Transverse colon (tissue), 4 donors: ENCODE data around the gene ARPIN.

Experiments used
- POLR2A ChIP-seq: fragments of 450-650 bp; IDR thresholded peaks from one replicate; pipeline ENCODE4 v1.6.1; 2016; ENCODE audit warnings: antibody characterized with exemption, mild to moderate bottlenecking, moderate library complexity
- POLR2AphosphoS5 ChIP-seq, 3 donors: sonication (generic); formaldehyde crosslinking; IDR thresholded peaks; one replicate each; pipeline ENCODE4 v1.6.1; 2016; ENCODE audit warnings: antibody characterized with exemption in 3 of 3
- TF ChIP-seq, protein P1 (sequence below), 5 experiments: fragments of 200-600 bp in 3 of 5; fragments of 450-650 bp in 2 of 5; sonication (generic) in 3 of 5; IDR thresholded peaks; 1 replicate in 2 of 5; 2 replicates in 3 of 5; pipeline ENCODE4 v1.5.1; 2016 to 2017; ENCODE audit warnings: antibody characterized with exemption in 5 of 5, inconsistent platforms in 3 of 5, mild to moderate bottlenecking in 2 of 5, moderate library complexity in 1 of 5

DNA sequence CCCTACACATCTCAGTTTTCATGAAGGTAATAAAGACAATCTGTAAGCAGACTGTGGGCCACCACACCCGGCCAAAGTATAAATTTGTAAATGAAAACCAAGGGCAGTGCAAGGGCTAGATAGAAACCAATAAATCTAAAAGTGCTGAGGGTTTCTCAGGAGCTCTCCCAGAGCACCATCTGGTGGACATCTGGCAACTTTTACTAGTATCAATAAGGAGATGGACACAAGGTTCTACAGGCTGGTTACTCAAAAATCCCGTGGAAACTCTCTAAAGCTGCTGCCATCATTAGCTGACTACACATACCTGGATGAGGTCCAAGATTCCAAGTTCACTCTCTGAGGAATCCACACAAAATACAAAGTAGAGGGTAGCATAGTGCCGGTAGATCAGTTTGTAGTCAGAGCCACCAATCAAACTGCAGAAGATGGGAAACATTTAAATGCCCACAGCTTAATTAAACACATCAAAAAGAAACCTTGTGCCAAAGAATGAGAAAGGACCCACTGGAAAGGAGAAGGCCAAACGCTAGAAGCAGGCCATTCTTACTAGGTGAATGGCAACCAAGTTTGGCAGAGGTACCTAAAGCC lies 24.4 kb downstream of the ARPIN start:
- TF ChIP-seq POLR2A (no peak), POLR2AphosphoS5 (IDR thresholded peaks at IDR 0.05) (no peak)
- TF ChIP-seq, protein P1, sequence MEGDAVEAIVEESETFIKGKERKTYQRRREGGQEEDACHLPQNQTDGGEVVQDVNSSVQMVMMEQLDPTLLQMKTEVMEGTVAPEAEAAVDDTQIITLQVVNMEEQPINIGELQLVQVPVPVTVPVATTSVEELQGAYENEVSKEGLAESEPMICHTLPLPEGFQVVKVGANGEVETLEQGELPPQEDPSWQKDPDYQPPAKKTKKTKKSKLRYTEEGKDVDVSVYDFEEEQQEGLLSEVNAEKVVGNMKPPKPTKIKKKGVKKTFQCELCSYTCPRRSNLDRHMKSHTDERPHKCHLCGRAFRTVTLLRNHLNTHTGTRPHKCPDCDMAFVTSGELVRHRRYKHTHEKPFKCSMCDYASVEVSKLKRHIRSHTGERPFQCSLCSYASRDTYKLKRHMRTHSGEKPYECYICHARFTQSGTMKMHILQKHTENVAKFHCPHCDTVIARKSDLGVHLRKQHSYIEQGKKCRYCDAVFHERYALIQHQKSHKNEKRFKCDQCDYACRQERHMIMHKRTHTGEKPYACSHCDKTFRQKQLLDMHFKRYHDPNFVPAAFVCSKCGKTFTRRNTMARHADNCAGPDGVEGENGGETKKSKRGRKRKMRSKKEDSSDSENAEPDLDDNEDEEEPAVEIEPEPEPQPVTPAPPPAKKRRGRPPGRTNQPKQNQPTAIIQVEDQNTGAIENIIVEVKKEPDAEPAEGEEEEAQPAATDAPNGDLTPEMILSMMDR (IDR thresholded peaks at IDR 0.05), result peak in 4 of 5 experiments; percentile 33 to 50 (median 48)
